Adipocyte (in vitro differentiated cells): ENCODE results near the gene TIMM10B.
A peak's percentile ranks its signal among the peaks of the same experiment; 100 is the strongest.

Source experiments
- DNase-seq: peaks from one replicate; pipeline ENCODE4 v3.0.0-alpha.2; 2015; ENCODE audit warnings: low read depth
- H3K27me3 ChIP-seq: replicated peaks from 2 replicates; pipeline ENCODE4 v1.7.0; 2013; ENCODE audit warnings: mild to moderate bottlenecking, low read length, moderate library complexity; ENCODE audit not compliant: control insufficient read depth, insufficient read depth
- H3K36me3 ChIP-seq: 2 replicates; pipeline ENCODE4 v1.7.0; 2013; ENCODE audit warnings: low read length, mild to moderate bottlenecking, moderate library complexity; ENCODE audit not compliant: control insufficient read depth, insufficient read depth, severe bottlenecking
- H3K4me1 ChIP-seq: 2 replicates; pipeline ENCODE4 v1.7.0; 2013; ENCODE audit warnings: mild to moderate bottlenecking, low read length, moderate library complexity; ENCODE audit not compliant: control insufficient read depth, insufficient read depth
- H3K4me3 ChIP-seq: 2 replicates; pipeline ENCODE4 v1.7.0; 2013; ENCODE audit warnings: mild to moderate bottlenecking, low read length, moderate library complexity
- H3K9ac ChIP-seq: 2 replicates; pipeline ENCODE4 v1.7.0; 2013; ENCODE audit warnings: mild to moderate bottlenecking, low read length, moderate library complexity
- H3K9me3 ChIP-seq: 2 replicates; pipeline ENCODE4 v1.7.0; 2013; ENCODE audit warnings: mild to moderate bottlenecking, low read length, moderate library complexity; ENCODE audit not compliant: control insufficient read depth

The TIMM10B gene

GRCh38 chr11:6452219-6452618, 29.1 kb upstream of the TIMM10B start:
- peak; percentile 22 for DNase-seq
- Histone ChIP-seq H3K9ac (no peak overlapping the region), H3K36me3 (peaks cover 65% of the 10 kb centered on the region), H3K27me3 (no peaks in the 10 kb centered on the region), H3K9me3 (no peaks in the 10 kb centered on the region), H3K4me3 (no peak overlapping the region), H3K4me1 (peaks cover 24% of the 10 kb centered on the region)

- Histone ChIP-seq H3K36me3 (peaks cover 65% of the 10 kb centered on the region), H3K9ac (no peak overlapping the region), H3K9me3 (no peaks in the 10 kb centered on the region), H3K4me3 (no peak overlapping the region), H3K4me1 (peaks cover 24% of the 10 kb centered on the region), H3K27me3 (no peaks in the 10 kb centered on the region)
- no peak for DNase-seq
Measured at GRCh38 chr11:6453152-6453551, 28.1 kb upstream of the TIMM10B start.

DNA sequence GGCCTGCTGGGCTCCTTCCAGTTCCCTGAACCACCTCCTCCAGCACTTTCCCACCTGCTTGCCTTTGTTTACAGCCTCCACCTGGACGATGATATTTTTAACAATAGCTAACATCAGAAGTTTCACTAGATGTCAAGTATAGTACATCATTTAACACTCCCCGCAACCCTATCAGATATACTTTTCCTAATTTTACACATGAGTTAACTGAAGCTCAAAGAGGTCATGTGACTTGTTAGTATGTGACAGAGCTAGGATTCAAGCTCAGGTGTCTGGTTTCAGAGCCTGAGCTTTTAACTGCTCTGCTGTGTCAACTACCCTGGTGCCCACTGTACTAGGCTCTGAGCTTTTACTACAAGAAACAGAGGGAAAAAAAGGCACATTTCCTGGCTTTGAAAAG, 26.2 kb upstream of the TIMM10B start:
- peaks cover 65% of the 10 kb centered on the region for H3K36me3 ChIP-seq
- no peaks in the 10 kb centered on the region for H3K27me3 ChIP-seq
- no peaks in the 10 kb centered on the region for H3K9me3 ChIP-seq

DNA sequence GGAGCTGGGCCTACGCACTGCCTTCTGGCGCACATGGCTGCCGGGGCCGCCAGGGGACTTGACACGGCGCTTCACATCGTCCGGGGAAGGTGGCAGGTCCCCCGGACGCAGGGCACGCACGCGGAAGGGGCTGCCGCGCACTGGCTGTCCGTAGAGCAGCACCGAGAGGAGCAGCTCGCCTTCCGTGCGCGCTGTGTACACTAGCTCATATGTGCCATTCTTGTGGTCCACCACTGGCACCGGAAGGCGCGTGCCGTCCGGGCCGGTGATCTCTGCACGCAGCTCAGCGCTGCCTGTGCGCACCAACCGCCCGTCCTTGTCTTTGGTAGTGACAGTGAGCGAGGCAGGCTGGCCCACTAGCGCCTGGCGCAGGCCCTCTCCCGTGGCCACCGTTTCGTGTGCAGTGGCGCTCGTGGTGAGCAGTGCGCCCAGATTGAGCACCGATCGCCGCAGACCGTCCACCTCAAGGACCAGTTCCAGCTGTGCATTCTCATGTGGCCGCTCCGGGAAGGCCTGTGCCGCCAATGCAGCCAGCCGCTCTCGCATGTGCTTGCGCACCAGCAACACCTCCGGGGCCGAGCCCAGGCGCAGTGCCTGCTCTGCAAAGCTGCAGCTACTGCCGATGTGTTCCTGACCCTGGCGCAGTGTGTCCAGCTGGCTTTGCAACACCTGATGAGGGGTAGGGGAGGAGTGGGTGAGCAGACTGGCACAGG, 24.8 kb upstream of the TIMM10B start:
- no peak for DNase-seq
- Histone ChIP-seq H3K36me3 (peaks cover 56% of the 10 kb centered on the region), H3K9me3 (no peaks in the 10 kb centered on the region), H3K4me3 (no peak overlapping the region), H3K9ac (no peak overlapping the region), H3K4me1 (peaks cover 12% of the 10 kb centered on the region), H3K27me3 (no peaks in the 10 kb centered on the region)

More for the DNA sequence above, 26.2 kb upstream of the TIMM10B start:
- peaks cover 16% of the 10 kb centered on the region for H3K4me1 ChIP-seq
- no peak overlapping the region for H3K4me3 ChIP-seq
- no peak overlapping the region for H3K9ac ChIP-seq
- no peak for DNase-seq

- Histone ChIP-seq H3K36me3 (peaks cover 57% of the 10 kb centered on the region), H3K9me3 (no peaks in the 10 kb centered on the region), H3K4me1 (peaks cover 5% of the 10 kb centered on the region), H3K4me3 (no peak overlapping the region), H3K9ac (no peak overlapping the region), H3K27me3 (no peaks in the 10 kb centered on the region)
- DNase-seq: no peak
Measured at GRCh38 chr11:6457581-6458320, 23.6 kb upstream of the TIMM10B start.

DNA sequence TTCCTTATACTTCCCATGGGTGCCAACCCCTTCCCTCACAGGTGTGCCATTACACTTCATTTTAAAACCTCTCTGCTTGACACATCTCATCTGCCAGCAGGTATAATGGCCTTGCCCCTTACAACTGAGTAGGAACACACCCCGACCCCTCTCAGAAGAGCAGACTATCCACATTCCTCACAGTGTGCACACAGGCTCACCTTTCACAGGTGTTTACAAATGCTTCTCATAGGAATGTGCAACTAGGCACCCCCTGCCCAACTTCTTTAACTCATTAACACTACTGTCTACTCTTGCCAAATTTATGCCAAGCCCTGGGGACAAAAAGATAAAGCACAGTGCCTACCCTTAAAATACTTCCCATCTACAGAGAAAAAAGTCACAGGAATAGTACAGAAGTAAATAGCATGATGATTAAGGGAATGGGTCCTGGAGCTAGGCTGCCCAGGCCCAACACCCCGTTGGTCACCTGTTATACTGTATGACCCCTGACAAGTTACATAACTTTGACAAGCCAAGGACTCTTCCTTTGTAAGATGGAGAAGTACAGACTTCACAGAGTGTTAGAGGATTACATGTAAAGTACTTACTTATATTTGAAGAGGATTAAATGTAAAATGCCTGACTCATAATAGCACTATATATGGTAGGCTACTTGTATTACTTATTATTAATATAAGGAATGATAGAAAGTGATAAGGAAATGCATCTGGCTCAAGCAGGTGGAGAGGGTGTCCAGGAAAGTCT, 22.8 kb upstream of the TIMM10B start:
- Histone ChIP-seq H3K9me3 (no peaks in the 10 kb centered on the region), H3K4me1 (peaks cover 4% of the 10 kb centered on the region), H3K27me3 (no peaks in the 10 kb centered on the region), H3K4me3 (no peak overlapping the region), H3K9ac (no peak overlapping the region), H3K36me3 (peaks cover 61% of the 10 kb centered on the region)
- DNase-seq: no peak

DNA sequence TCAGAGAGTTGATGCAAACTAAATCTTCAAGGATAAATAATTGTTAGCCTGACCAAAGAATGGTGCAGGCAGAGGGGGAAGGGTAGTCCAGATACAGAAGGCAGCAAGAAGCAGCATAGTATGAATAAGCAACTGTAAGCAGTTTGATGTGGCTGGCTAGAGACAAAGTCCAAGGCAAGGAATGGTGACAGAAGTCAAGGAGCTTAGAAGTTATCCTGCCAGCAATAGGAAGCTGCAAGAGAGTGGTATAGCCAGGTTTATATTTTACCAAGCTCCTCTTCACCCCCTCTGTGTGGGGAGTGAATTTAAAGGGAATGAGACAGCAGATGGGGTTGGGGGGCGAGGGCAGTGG, 22.2 kb upstream of the TIMM10B start:
- no peak overlapping the region for H3K4me3 ChIP-seq
- H3K36me3 ChIP-seq: peaks cover 64% of the 10 kb centered on the region
- DNase-seq: no peak
- H3K9me3 ChIP-seq: no peaks in the 10 kb centered on the region
- H3K9ac ChIP-seq: no peak overlapping the region
- H3K4me1 ChIP-seq: peaks cover 4% of the 10 kb centered on the region
- no peaks in the 10 kb centered on the region for H3K27me3 ChIP-seq

GRCh38 chr11:6468712-6469495, 12.4 kb upstream of the TIMM10B start:
- Histone ChIP-seq H3K36me3 (peaks cover 12% of the 10 kb centered on the region), H3K4me3 (no peak overlapping the region), H3K9me3 (no peaks in the 10 kb centered on the region), H3K9ac (no peak overlapping the region), H3K27me3 (no peaks in the 10 kb centered on the region), H3K4me1 (no peaks in the 10 kb centered on the region)
- peak; percentile 59 for DNase-seq

- Histone ChIP-seq H3K9me3 (no peaks in the 10 kb centered on the region), H3K36me3 (peaks cover 5% of the 10 kb centered on the region), H3K4me1 (peaks cover 5% of the 10 kb centered on the region), H3K4me3 (no peak overlapping the region), H3K9ac (no peak overlapping the region), H3K27me3 (no peaks in the 10 kb centered on the region)
- no peak for DNase-seq
Measured at GRCh38 chr11:6469599-6469998, 11.7 kb upstream of the TIMM10B start.

DNA sequence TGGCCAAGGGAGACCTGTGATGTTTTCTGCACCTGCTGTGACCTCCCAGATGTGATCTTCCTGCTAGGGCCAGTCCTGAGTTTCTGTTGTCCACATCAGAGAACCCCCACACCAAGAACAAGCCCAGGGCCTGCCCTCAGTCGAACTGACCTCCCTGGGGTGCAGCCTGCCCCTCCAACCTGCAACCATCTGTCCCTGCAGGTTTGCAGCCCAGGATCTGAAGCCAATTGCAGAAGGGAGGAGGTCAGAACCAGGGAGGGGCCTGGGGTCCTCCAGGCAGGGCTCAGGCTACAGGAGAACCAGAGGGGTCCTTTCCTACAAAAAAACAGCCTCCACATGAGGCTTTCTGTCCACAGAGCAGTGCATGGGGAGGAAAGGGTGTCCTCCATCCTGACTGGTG, 8.4 kb upstream of the TIMM10B start:
- H3K4me3 ChIP-seq: peak overlapping the region; percentile 89
- peak overlapping the region; percentile 93 for H3K9ac ChIP-seq
- peaks cover 14% of the 10 kb centered on the region for H3K4me1 ChIP-seq
- no peaks in the 10 kb centered on the region for H3K27me3 ChIP-seq
- peaks cover 17% of the 10 kb centered on the region for H3K36me3 ChIP-seq
- DNase-seq: no peak
- H3K9me3 ChIP-seq: no peaks in the 10 kb centered on the region
